Measurements from ENCODE around the gene TSGA10.

The TSGA10 gene

DNA sequence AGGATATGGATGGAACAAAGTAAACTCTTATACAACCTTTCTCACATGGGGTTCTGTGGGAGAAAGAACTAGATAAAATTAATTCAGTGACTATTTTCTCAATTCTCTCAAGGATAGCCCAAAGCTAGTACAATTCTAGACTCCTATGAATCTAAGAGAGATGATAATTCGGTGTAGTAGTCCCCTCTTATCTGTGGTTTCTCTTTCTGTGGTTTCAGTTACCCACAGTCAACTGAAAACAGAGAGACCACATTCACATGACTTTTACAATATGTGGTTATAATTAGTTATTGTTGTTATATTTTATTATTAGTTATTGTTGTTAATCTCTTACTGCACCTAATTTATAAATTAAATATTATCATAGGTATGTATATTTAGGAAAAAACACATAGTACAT is 66.7 kb downstream of the TSGA10 start:
- CTCF ChIA-PET: interaction anchor here (0.6 kb wide), 1 partner anchor 276 kb away, joined by 3 read pairs; no protein-coding TSS in a partner anchor
- Histone ChIP-seq H3K36me3 (ENCODE audit: control insufficient read depth in 2 of 2, insufficient read depth in 1 of 2, low read length in 2 of 2) (no peaks in the 10 kb centered on the region), H3K9me3 (ENCODE audit: control insufficient read depth, insufficient read depth, low read depth, low read length) (no peaks in the 10 kb centered on the region), H3K4me3 (ENCODE audit: low read depth, low read length) (no peak overlapping the region), H3K27ac (ENCODE audit: extremely low read depth, low read depth, low read length) (no peak overlapping the region), H3K4me1 (ENCODE audit: control insufficient read depth, insufficient read depth, low read length) (no peaks in the 10 kb centered on the region)
- no peak for TF ChIP-seq ZNF600 (tag by site-specific recombination; IDR thresholded peaks at IDR 0.05)
- TF ChIP-seq ZNF416 (tag by site-specific recombination; IDR thresholded peaks at IDR 0.05): no peak
- TF ChIP-seq, protein P1, sequence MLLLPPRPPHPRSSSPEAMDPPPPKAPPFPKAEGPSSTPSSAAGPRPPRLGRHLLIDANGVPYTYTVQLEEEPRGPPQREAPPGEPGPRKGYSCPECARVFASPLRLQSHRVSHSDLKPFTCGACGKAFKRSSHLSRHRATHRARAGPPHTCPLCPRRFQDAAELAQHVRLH (tag by site-specific recombination; IDR thresholded peaks at IDR 0.05): no peak
- TF ChIP-seq ZNF473 (tag by site-specific recombination; IDR thresholded peaks at IDR 0.05): no peak
- TF ChIP-seq KLF7 (tag by site-specific recombination; IDR thresholded peaks at IDR 0.05; ENCODE audit: borderline replicate concordance): no peak
- no peak for TF ChIP-seq HOXC10 (CRISPR knock-in tag; IDR thresholded peaks at IDR 0.05)
- no peak for TF ChIP-seq YY2 (tag by site-specific recombination; IDR thresholded peaks at IDR 0.05)
- TF ChIP-seq ZNF670 (tag by site-specific recombination; IDR thresholded peaks at IDR 0.05; ENCODE audit: low read depth): no peak
- TF ChIP-seq ZNF785 (tag by site-specific recombination; IDR thresholded peaks at IDR 0.05): no peak
- TF ChIP-seq, protein P2, sequence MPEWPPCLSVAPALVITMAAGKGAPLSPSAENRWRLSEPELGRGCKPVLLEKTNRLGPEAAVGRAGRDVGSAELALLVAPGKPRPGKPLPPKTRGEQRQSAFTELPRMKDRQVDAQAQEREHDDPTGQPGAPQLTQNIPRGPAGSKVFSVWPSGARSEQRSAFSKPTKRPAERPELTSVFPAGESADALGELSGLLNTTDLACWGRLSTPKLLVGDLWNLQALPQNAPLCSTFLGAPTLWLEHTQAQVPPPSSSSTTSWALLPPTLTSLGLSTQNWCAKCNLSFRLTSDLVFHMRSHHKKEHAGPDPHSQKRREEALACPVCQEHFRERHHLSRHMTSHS (tag by site-specific recombination; IDR thresholded peaks at IDR 0.05): no peak
- TF ChIP-seq, protein P3, sequence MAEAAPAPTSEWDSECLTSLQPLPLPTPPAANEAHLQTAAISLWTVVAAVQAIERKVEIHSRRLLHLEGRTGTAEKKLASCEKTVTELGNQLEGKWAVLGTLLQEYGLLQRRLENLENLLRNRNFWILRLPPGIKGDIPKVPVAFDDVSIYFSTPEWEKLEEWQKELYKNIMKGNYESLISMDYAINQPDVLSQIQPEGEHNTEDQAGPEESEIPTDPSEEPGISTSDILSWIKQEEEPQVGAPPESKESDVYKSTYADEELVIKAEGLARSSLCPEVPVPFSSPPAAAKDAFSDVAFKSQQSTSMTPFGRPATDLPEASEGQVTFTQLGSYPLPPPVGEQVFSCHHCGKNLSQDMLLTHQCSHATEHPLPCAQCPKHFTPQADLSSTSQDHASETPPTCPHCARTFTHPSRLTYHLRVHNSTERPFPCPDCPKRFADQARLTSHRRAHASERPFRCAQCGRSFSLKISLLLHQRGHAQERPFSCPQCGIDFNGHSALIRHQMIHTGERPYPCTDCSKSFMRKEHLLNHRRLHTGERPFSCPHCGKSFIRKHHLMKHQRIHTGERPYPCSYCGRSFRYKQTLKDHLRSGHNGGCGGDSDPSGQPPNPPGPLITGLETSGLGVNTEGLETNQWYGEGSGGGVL (tag by site-specific recombination; IDR thresholded peaks at IDR 0.05): no peak
- no peak for TF ChIP-seq ZNF548 (tag by site-specific recombination; IDR thresholded peaks at IDR 0.05)
- no peak for TF ChIP-seq ZNF311 (tag by site-specific recombination; IDR thresholded peaks at IDR 0.05; ENCODE audit: borderline replicate concordance)
- no peak for TF ChIP-seq ZNF658 (tag by site-specific recombination; IDR thresholded peaks at IDR 0.05)
- TF ChIP-seq ZNF221 (tag by site-specific recombination; IDR thresholded peaks at IDR 0.05; ENCODE audit: borderline replicate concordance): no peak
- TF ChIP-seq MZF1 (tag by site-specific recombination; IDR thresholded peaks at IDR 0.05; ENCODE audit: borderline replicate concordance): no peak
- POLR2A ChIA-PET: no interaction called here

DNA sequence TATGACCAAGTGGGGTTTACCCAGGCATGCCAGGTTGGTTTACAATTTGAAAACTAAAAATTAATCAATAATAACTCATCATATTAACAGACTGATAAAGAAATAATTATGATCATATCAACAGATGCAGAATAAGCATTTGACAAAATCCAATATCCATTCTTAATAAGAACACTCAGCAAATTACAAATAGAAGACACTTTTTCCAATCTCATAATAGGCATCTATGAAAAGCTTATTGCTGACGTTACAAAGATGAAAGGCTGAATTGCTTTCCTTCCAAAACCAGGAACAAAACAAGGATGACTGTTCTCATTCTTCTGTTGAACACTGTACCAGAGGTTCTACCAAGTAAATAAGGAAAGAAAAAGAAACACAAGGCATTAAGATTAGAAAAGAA is 68.4 kb downstream of the TSGA10 start:
- Histone ChIP-seq H3K4me3 (ENCODE audit: low read depth, low read length) (no peak overlapping the region), H3K4me1 (ENCODE audit: control insufficient read depth, insufficient read depth, low read length) (no peaks in the 10 kb centered on the region), H3K9me3 (ENCODE audit: control insufficient read depth, insufficient read depth, low read depth, low read length) (no peaks in the 10 kb centered on the region), H3K36me3 (ENCODE audit: control insufficient read depth in 2 of 2, insufficient read depth in 1 of 2, low read length in 2 of 2) (no peaks in the 10 kb centered on the region), H3K27ac (ENCODE audit: extremely low read depth, low read depth, low read length) (no peak overlapping the region)
- ChIA-PET POLR2A (no interaction called here), CTCF (interaction anchor here (0.6 kb wide), 1 partner anchor 39 kb away, joined by 3 read pairs; no protein-coding TSS in a partner anchor)
- no peak for TF ChIP-seq SETDB1 (IDR thresholded peaks at IDR 0.05; ENCODE audit: insufficient read length, low read length)
- TF ChIP-seq ZNF548 (tag by site-specific recombination; IDR thresholded peaks at IDR 0.05): no peak
- TF ChIP-seq ZNF350 (tag by site-specific recombination; IDR thresholded peaks at IDR 0.05): no peak
- no peak for TF ChIP-seq ZNF777 (tag by site-specific recombination; IDR thresholded peaks at IDR 0.05; ENCODE audit: borderline replicate concordance)

DNA sequence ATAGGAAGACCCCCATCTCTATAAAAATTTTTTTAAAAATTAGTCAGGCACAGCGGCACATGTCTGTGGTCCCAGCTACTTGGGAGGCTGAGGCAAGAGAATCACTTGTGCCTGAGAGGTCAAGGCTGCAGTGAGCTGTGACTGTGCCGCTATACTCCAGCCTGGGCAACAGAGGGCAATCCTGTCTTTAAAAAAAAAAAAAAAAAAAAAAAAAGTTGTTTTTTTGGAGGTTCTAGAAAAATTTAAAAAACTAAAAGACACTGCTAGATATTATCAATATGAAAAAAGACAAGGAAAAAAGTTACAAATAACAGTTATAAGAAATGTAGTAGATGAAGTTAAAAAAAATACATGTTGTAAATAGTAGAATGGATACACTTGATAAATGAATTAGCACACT is 69.3 kb downstream of the TSGA10 start:
- ChIA-PET CTCF (interaction anchor here (0.5 to 0.6 kb wide), 4 partner anchors 38 to 363 kb away, joined by 3 to 5 read pairs (median 4); no protein-coding TSS in a partner anchor), POLR2A (interaction anchor here (0.6 kb wide), 1 partner anchor 18 kb away, joined by 3 read pairs; no protein-coding TSS in a partner anchor)
- no peak overlapping the region for H3K4me3 ChIP-seq (ENCODE audit: low read depth, low read length)
- no peaks in the 10 kb centered on the region for H3K36me3 ChIP-seq (ENCODE audit: control insufficient read depth in 2 of 2, insufficient read depth in 1 of 2, low read length in 2 of 2)
- H3K9me3 ChIP-seq (ENCODE audit: control insufficient read depth, insufficient read depth, low read depth, low read length): no peaks in the 10 kb centered on the region
- H3K4me1 ChIP-seq (ENCODE audit: control insufficient read depth, insufficient read depth, low read length): no peaks in the 10 kb centered on the region
- no peak overlapping the region for H3K27ac ChIP-seq (ENCODE audit: extremely low read depth, low read depth, low read length)
- TF ChIP-seq, protein P4, sequence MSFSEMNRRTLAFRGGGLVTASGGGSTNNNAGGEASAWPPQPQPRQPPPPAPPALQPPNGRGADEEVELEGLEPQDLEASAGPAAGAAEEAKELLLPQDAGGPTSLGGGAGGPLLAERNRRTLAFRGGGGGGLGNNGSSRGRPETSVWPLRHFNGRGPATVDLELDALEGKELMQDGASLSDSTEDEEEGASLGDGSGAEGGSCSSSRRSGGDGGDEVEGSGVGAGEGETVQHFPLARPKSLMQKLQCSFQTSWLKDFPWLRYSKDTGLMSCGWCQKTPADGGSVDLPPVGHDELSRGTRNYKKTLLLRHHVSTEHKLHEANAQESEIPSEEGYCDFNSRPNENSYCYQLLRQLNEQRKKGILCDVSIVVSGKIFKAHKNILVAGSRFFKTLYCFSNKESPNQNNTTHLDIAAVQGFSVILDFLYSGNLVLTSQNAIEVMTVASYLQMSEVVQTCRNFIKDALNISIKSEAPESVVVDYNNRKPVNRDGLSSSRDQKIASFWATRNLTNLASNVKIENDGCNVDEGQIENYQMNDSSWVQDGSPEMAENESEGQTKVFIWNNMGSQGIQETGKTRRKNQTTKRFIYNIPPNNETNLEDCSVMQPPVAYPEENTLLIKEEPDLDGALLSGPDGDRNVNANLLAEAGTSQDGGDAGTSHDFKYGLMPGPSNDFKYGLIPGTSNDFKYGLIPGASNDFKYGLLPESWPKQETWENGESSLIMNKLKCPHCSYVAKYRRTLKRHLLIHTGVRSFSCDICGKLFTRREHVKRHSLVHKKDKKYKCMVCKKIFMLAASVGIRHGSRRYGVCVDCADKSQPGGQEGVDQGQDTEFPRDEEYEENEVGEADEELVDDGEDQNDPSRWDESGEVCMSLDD (tag by site-specific recombination; IDR thresholded peaks at IDR 0.05): no peak
- TF ChIP-seq ZSCAN16 (tag by site-specific recombination; IDR thresholded peaks at IDR 0.05): no peak
- no peak for TF ChIP-seq ZNF837 (tag by site-specific recombination; IDR thresholded peaks at IDR 0.05)
- no peak for TF ChIP-seq ZNF76 (tag by site-specific recombination; IDR thresholded peaks at IDR 0.05; ENCODE audit: borderline replicate concordance, low read depth)
- TF ChIP-seq ZNF654 (tag by site-specific recombination; IDR thresholded peaks at IDR 0.05; ENCODE audit: low read depth): peak; percentile 35
- no peak for TF ChIP-seq ZNF670 (tag by site-specific recombination; IDR thresholded peaks at IDR 0.05; ENCODE audit: low read depth)
- TF ChIP-seq, protein P5, sequence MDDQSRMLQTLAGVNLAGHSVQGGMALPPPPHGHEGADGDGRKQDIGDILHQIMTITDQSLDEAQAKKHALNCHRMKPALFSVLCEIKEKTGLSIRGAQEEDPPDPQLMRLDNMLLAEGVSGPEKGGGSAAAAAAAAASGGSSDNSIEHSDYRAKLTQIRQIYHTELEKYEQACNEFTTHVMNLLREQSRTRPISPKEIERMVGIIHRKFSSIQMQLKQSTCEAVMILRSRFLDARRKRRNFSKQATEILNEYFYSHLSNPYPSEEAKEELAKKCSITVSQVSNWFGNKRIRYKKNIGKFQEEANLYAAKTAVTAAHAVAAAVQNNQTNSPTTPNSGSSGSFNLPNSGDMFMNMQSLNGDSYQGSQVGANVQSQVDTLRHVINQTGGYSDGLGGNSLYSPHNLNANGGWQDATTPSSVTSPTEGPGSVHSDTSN (CRISPR knock-in tag; IDR thresholded peaks at IDR 0.05): no peak
